Fibroblast of villous mesenchyme (primary cell): ENCODE measurements around the gene INTS4. TPM values are rescaled to one million over a fixed set of nuclear protein-coding genes. Genes with fewer than 3 reads are reported as not detected.
"Not testable (repeated sequence)": the region's sequence is repeated elsewhere in the genome, so short reads cannot be mapped to it uniquely, and the experiment has no call there.

Experiments
- DNase-seq: peaks from one replicate; pipeline ENCODE4 v3.0.0-alpha.2; 2010; ENCODE audit warnings: low read depth
- H3K4me3 ChIP-seq: 2 replicates; pipeline ENCODE4 v1.5.1; 2011; ENCODE audit warnings: low read depth, mild to moderate bottlenecking, low read length
- total RNA-seq: library from RNA; depleted of rRNA; stranded (reverse); fragments of >200 nt; gene quantifications from 2 replicates; pipeline ENCODE4 v1.2.3, GENCODE V29; 2012
- TF ChIP-seq, protein P1 (sequence below): IDR thresholded peaks from 2 replicates; pipeline ENCODE4 v1.5.1; 2012; ENCODE audit warnings: low read depth, mild to moderate bottlenecking, low read length; ENCODE audit not compliant: insufficient read depth

INTS4 gene
- total RNA-seq, 1 donor, result 37.1 TPM

DNA sequence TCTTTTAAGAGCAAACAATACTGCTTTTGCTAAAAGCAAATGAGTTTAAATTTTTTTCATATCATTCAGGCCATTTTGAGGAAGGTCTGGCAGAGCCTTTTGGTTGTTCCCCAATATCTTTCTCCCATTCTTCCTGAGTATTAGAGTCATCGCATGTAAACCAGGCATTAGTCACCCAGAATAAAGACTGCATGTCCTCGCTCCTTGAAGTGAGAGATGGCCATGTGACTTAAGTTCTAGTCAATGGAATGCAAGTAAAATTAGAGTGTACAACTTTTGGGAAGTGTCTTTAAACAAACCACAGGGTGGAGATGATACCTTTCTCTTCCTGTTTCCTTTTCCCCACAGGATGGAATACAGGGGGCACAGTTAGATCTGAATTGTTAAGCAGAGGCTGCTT is 76.8 kb downstream of the INTS4 start:
- not testable (repeated sequence) for DNase-seq, H3K4me3 ChIP-seq

DNA sequence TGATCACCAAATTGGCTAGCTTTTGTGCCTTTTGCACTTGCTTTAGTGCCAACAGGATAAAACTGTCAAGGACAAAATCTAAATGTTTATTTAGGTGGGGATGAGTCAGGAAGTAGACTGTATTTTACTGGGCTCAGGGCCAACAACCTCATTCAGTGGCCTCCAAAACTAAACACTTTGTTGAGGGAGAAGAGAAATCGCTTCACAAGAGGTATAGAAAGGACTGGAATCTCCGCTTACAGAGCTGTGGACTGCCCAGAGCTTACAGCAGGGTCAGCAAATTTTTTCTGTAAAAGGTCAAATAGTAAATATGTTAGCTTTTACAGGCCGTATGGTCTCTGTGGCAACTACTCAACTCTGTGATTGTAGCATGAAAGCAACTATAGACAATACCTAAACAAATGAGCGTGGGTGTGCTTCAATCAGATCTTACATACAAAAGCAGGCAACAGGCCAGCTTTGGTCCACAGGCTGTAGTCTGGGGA is 80.1 kb downstream of the INTS4 start:
- not testable (repeated sequence) for H3K4me3 ChIP-seq
- peak; percentile 93 for DNase-seq

DNA sequence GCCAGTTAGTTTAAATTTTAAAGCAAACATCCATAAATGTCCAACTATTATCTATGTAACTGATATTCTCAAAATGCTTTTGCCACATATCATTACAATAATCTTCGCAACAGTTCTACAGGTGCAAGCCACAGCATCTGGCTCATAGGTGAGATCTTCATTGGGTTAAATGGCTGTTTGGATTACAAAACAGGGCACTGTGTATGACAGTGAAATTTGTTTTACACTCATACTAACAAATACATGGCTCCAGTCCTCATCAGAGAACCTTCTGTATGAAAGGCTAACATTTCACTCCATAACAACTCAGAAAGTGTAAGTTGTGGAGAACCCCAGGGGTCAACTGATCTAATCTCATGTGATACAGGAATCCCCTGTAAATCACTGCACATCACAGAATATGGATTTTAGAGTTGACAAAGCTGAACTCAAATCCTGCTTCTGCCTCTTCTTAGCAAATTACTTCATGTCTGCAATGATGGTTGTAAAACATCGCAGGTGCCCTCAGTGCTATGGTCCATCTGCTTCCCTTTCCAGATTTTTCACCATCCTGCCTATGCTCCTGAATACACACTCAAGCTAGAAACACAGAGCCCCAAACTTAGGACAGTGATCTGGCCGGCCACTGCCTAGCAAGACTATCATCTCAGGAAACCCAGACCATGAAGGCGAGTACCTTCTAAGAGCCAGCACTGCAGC is 80.7 kb downstream of the INTS4 start:
- DNase-seq, result peak; percentile 47
- H3K4me3 ChIP-seq, result not testable (repeated sequence)

DNA sequence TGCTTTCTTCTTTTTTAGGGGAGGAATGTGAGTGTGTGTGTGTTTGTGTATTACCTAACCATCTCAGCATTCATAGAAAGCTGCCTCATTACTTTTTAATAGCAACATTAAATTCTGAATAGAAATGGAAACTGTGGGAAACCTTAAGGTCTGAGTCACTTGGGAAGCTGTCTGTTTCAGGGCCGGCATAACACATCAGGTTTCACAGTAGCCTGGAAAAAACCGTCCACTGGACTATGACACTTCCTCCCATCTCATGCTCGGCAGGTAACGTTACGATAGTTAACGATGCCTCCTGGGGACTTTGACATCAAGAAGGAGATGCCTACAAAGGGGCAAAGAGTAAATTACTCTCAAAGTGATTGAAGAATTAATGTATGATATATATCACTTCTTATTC is 83.6 kb downstream of the INTS4 start:
- H3K4me3 ChIP-seq, result not testable (repeated sequence)
- peak; percentile 58 for DNase-seq

DNA sequence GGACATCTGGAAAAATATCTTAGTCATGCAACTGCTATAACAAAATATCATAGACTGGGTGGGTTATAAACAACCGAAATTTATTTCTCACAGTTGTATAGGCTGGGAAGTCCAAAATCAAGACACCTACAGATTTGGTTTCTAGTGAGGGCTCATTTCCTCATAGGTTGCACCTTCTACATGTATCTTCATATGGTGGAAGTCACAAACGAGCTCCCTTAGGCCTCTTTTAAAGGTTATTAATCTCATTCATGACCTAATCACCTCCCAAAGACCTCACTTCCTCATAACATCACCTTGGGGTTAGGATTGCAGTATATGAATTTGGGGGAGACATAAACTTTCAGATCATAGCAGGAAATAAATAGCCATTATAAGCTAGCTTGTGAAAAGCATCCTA is 85.2 kb downstream of the INTS4 start:
- DNase-seq, result no peak
- TF ChIP-seq, protein P1, sequence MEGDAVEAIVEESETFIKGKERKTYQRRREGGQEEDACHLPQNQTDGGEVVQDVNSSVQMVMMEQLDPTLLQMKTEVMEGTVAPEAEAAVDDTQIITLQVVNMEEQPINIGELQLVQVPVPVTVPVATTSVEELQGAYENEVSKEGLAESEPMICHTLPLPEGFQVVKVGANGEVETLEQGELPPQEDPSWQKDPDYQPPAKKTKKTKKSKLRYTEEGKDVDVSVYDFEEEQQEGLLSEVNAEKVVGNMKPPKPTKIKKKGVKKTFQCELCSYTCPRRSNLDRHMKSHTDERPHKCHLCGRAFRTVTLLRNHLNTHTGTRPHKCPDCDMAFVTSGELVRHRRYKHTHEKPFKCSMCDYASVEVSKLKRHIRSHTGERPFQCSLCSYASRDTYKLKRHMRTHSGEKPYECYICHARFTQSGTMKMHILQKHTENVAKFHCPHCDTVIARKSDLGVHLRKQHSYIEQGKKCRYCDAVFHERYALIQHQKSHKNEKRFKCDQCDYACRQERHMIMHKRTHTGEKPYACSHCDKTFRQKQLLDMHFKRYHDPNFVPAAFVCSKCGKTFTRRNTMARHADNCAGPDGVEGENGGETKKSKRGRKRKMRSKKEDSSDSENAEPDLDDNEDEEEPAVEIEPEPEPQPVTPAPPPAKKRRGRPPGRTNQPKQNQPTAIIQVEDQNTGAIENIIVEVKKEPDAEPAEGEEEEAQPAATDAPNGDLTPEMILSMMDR, result no peak
- no peak overlapping the region for H3K4me3 ChIP-seq

DNA sequence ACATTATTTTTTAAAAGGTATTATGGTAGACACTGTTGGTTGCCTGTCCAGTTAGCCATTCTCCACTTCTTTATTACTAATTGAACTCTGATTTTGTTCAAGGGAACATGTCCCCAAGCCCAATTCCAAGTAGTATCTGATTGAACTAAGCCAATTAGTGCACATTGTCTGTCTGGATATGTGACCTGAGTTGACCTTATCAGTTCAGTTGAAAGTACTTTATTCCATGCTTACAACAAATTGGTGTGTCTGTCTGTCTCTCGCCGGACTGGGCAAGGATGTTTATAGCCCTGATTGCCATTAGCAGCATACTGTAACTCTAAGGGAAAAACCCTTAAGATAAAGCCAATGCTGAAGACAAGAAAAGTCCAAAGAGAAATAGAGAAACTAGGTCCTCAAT is 85.6 kb downstream of the INTS4 start:
- TF ChIP-seq, protein P1, result no peak
- DNase-seq, result no peak
- no peak overlapping the region for H3K4me3 ChIP-seq

DNA sequence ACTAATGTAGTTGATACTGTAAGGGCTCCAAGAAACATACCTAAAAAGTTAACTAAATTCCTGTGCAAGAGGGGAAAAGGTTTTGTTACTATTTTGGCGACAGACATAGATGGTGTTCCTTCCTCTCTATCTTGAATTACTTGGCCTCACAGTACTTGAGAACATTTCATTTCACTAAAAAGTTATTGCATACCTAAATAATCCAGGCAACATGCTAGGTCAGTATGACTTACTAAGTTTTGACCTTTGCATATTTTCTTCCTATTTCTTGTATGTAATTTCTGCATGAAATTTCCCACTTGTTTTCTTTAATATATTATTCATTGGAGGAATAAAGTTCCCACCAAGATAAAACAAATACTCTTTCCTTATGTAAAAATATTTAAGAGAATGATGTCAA is 99.5 kb downstream of the INTS4 start:
- H3K4me3 ChIP-seq, DNase-seq: not testable (repeated sequence)

DNA sequence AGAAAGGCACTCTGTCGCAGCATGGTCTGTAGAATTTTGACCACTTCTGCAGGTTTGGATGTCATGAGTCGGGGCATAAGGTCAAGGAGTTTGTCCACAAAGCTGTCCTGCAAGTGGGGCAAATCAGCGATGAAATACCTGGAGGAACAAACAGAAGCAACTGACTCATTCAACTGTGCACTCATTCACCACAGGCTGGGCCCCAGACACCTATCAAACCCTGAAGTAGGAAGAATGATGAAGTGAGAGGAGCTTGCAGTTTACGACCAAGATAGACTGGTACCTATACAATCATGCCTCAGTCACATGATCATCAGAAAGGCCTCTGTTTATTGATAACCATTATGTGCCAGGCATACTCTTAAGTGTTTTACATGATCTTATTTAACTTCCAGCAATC is 102.8 kb downstream of the INTS4 start:
- not testable (repeated sequence) for H3K4me3 ChIP-seq, DNase-seq

DNA sequence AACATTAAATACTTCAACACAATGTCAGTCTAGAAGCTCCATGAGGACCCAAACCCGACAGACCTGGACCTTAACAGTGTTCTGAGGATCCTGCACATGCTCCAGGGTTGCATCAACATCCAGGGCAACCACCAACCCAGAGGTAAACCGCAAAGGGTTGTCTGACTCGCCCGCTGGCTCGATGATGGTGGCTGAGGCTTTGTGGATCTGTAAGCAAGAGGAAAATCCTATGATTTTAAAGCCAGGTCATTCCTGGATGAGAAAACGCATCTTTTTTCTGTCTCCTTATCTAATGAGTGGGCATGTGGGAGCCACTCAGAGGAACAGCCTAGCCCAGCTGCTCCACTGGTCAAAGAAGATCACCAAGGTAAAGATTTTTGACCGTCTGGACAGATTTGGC is 103.2 kb downstream of the INTS4 start:
- DNase-seq, result peak; percentile 46
- H3K4me3 ChIP-seq, result not testable (repeated sequence)

DNA sequence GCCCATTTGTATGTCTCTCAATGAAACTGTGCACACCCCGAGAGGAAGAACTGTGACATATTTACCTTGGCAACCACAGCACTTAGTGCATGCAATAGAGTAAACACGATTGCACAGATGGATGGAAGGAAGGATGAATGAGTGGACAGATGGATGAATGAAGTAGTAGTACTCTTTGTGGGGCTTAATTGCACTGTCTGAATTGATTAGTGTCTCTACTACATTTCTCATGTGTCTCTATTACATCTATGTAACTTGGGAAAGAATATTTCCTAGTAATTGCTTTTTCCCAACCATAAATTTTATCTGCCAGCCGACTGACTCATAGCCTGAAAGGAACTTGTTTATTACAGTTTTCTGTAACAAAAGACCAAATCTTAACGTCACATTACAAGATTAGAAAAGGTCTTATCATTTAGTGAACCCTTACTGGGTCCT is 103.8 kb downstream of the INTS4 start:
- H3K4me3 ChIP-seq, result not testable (repeated sequence)
- peak; percentile 72 for DNase-seq

DNA sequence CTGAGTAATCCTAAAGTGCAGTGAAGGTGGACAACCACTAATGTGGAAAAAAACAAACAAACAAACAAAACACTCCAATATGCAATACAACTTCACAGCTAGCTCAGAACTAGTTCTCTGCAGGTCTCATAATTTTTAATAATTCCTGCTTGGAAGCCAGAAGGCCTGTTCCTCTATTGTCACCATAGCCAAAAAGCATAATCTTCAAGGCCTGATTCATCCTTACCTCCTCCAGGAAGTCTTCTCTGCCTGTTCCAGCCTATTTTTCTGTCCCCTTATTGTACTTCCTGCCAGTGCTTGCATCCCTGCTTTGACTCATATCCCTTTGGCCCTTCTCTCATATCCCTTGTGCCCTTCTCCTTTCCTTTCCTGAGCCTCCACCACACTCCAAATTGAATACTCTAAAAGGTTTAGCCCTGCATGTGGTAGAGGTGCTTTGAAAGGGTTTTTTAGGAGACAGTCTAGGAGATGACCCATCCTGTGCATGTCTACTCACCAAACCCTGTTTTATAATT is 104.3 kb downstream of the INTS4 start:
- not testable (repeated sequence) for H3K4me3 ChIP-seq, DNase-seq

DNA sequence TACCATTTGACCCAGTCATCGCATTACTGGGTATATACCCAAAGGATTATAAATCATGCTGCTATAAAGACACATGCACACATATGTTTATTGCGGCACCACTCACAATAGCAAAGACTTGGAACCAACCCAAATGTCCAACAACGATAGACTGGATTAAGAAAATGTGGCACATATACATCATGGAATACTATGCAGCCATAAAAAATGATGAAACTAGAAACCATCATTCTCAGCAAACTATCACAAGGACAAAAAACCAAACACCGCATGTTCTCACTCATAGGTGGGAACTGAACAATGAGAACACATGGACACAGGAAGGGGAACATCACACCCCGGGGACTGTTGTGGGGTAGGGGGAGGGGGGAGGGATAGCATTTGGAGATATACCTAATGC is 105.4 kb downstream of the INTS4 start:
- not testable (repeated sequence) for DNase-seq, H3K4me3 ChIP-seq
